HEK293 (cell line): ENCODE results near the gene MVD.

Experiments used
- CTCF ChIA-PET: fragments of 350-600 bp; formaldehyde crosslinking; extraction: SDS; loops from one replicate; lab custom pipeline; 2021; ENCODE audit warnings: antibody characterized with exemption; lab: Yijun Ruan, JAX
- POLR2A ChIA-PET: fragments of 300-600 bp; formaldehyde crosslinking; extraction: SDS; loops from one replicate; lab custom pipeline; 2020; ENCODE audit warnings: antibody characterized with exemption, inconsistent platforms; lab: Yijun Ruan, JAX
- H3K27ac ChIP-seq: fragments of 200-500 bp; sonication (Bioruptor generic); 2 replicates; pipeline ENCODE4 v1.5.1; 2014; ENCODE audit warnings: low read depth, low read length, control low read depth, inconsistent platforms; ENCODE audit errors: extremely low read depth
- H3K36me3 ChIP-seq, 2 experiments: fragments of 200-500 bp in 1 of 2; sonication (Bioruptor generic) in 1 of 2; 1 replicate in 1 of 2; 2 replicates in 1 of 2; pipeline ENCODE4 v1.5.1; 2014 to 2017; ENCODE audit warnings: inconsistent platforms in 2 of 2, low read length in 2 of 2; ENCODE audit not compliant: control insufficient read depth in 2 of 2, insufficient read depth in 1 of 2
- H3K4me1 ChIP-seq: fragments of 200-500 bp; sonication (Bioruptor generic); 2 replicates; pipeline ENCODE4 v1.5.1; 2014; ENCODE audit warnings: mild to moderate bottlenecking, low read length, inconsistent platforms; ENCODE audit not compliant: control insufficient read depth, insufficient read depth
- H3K4me3 ChIP-seq: 2 replicates; pipeline ENCODE4 v1.5.1; 2011; ENCODE audit warnings: low read depth, mild to moderate bottlenecking, control low read depth, low read length, moderate library complexity
- H3K9me3 ChIP-seq: fragments of 200-500 bp; sonication (Bioruptor generic); 2 replicates; pipeline ENCODE4 v1.5.1; 2014; ENCODE audit warnings: low read depth, low read length, inconsistent platforms; ENCODE audit not compliant: control insufficient read depth, insufficient read depth
- ZBTB21 ChIP-seq: fragments of 450-650 bp; formaldehyde crosslinking; IDR thresholded peaks from 2 replicates; pipeline ENCODE4 v1.5.1; 2017; ENCODE audit warnings: missing biosample characterization, missing genetic modification characterization
- ZIC2 ChIP-seq: fragments of 450-650 bp; formaldehyde crosslinking; IDR thresholded peaks from 2 replicates; pipeline ENCODE4 v1.5.1; 2016; ENCODE audit warnings: missing biosample characterization, missing genetic modification characterization
- ZNF112 ChIP-seq: fragments of 450-650 bp; formaldehyde crosslinking; IDR thresholded peaks from 2 replicates; pipeline ENCODE4 v1.5.0; 2017; ENCODE audit warnings: missing biosample characterization, missing genetic modification characterization
- ZNF114 ChIP-seq: fragments of 450-650 bp; formaldehyde crosslinking; IDR thresholded peaks from 2 replicates; pipeline ENCODE4 v1.5.0; 2017; ENCODE audit warnings: missing biosample characterization, missing genetic modification characterization
- ZNF155 ChIP-seq: fragments of 450-650 bp; formaldehyde crosslinking; IDR thresholded peaks from 2 replicates; pipeline ENCODE4 v1.5.1; 2016; ENCODE audit warnings: missing biosample characterization, missing genetic modification characterization
- ZNF157 ChIP-seq: fragments of 450-650 bp; formaldehyde crosslinking; IDR thresholded peaks from 2 replicates; pipeline ENCODE4 v1.5.1; 2016; ENCODE audit warnings: missing biosample characterization, missing genetic modification characterization
- ZNF302 ChIP-seq: fragments of 450-650 bp; formaldehyde crosslinking; IDR thresholded peaks from 2 replicates; pipeline ENCODE4 v1.5.1; 2016; ENCODE audit warnings: missing biosample characterization, missing genetic modification characterization, low read depth
- ZNF391 ChIP-seq: fragments of 450-650 bp; formaldehyde crosslinking; IDR thresholded peaks from 2 replicates; pipeline ENCODE4 v1.5.1; 2016; ENCODE audit warnings: low read depth, missing biosample characterization, missing genetic modification characterization, borderline replicate concordance
- ZNF549 ChIP-seq: fragments of 450-650 bp; IDR thresholded peaks from 2 replicates; pipeline ENCODE4 v1.5.1; 2018; ENCODE audit warnings: missing biosample characterization, missing genetic modification characterization, mild to moderate bottlenecking, inconsistent platforms, moderate library complexity
- ZNF561 ChIP-seq: fragments of 450-650 bp; IDR thresholded peaks from 2 replicates; pipeline ENCODE4 v1.5.1; 2018; ENCODE audit warnings: missing biosample characterization, missing genetic modification characterization, borderline replicate concordance
- ZNF600 ChIP-seq: fragments of 450-650 bp; formaldehyde crosslinking; IDR thresholded peaks from 2 replicates; pipeline ENCODE4 v1.5.1; 2016; ENCODE audit warnings: missing biosample characterization, missing genetic modification characterization
- ZNF76 ChIP-seq: fragments of 450-650 bp; formaldehyde crosslinking; IDR thresholded peaks from 2 replicates; pipeline ENCODE4; 2016; ENCODE audit warnings: low read depth, missing biosample characterization, missing genetic modification characterization, borderline replicate concordance
- TF ChIP-seq, protein P1 (sequence below): fragments of 450-650 bp; formaldehyde crosslinking; IDR thresholded peaks from 2 replicates; pipeline ENCODE4 v1.5.1; 2016; ENCODE audit warnings: missing biosample characterization, missing genetic modification characterization
- TF ChIP-seq, protein P2 (sequence below): fragments of 450-650 bp; formaldehyde crosslinking; IDR thresholded peaks from 2 replicates; pipeline ENCODE4 v1.5.1; 2016; ENCODE audit warnings: missing biosample characterization, missing genetic modification characterization
- TF ChIP-seq, protein P3 (sequence below): fragments of 450-650 bp; formaldehyde crosslinking; IDR thresholded peaks from 2 replicates; pipeline ENCODE4 v1.5.1; 2016; ENCODE audit warnings: missing biosample characterization, missing genetic modification characterization
- TF ChIP-seq, protein P4 (sequence below): fragments of 450-650 bp; IDR thresholded peaks from 2 replicates; pipeline ENCODE4 v1.5.1; 2018; ENCODE audit warnings: missing biosample characterization, missing genetic modification characterization
- TF ChIP-seq, protein P5 (sequence below): fragments of 450-650 bp; formaldehyde crosslinking; IDR thresholded peaks from 2 replicates; pipeline ENCODE4 v1.5.1; 2016; ENCODE audit warnings: missing biosample characterization, missing genetic modification characterization

The MVD gene

DNA sequence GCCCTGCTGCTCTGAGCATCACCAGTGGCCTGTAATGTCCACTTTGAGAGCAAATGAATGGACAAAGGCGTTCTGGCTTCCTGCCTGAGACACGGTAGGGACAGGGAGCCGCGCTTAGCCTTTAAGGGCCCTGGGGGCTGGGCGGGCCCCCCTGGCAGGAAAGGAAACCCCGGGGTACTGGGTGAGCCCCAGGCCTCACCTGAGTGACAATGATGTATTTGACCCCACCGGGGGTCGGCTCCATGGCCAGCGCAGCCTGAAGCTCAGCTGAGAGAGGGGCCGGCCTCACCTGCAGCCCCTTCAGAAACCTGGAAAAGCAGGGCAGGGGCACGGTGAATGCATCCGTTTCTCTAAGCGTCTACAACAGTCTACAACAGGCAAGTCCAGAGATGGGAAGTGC lies 9.8 kb downstream of the MVD start:
- no peak overlapping the region for H3K27ac ChIP-seq
- ChIA-PET POLR2A (no interaction called here), CTCF (no interaction called here)
- peaks cover 7% of the 10 kb centered on the region; the same call in 1 of the 2 replicates for H3K4me1 ChIP-seq
- peaks cover 0 to 20% of the 10 kb centered on the region in 2 experiments; a peak in 2 of 3 replicates for H3K36me3 ChIP-seq
- TF ChIP-seq ZNF157 (tag by site-specific recombination): no peak
- TF ChIP-seq ZNF155 (tag by site-specific recombination): no peak
- TF ChIP-seq ZBTB21: no peak
- TF ChIP-seq, protein P1, sequence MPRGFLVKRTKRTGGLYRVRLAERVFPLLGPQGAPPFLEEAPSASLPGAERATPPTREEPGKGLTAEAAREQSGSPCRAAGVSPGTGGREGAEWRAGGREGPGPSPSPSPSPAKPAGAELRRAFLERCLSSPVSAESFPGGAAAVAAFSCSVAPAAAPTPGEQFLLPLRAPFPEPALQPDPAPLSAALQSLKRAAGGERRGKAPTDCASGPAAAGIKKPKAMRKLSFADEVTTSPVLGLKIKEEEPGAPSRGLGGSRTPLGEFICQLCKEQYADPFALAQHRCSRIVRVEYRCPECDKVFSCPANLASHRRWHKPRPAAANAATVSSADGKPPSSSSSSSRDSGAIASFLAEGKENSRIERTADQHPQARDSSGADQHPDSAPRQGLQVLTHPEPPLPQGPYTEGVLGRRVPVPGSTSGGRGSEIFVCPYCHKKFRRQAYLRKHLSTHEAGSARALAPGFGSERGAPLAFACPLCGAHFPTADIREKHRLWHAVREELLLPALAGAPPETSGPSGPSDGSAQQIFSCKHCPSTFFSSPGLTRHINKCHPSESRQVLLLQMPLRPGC (tag by site-specific recombination): no peak
- TF ChIP-seq, protein P2, sequence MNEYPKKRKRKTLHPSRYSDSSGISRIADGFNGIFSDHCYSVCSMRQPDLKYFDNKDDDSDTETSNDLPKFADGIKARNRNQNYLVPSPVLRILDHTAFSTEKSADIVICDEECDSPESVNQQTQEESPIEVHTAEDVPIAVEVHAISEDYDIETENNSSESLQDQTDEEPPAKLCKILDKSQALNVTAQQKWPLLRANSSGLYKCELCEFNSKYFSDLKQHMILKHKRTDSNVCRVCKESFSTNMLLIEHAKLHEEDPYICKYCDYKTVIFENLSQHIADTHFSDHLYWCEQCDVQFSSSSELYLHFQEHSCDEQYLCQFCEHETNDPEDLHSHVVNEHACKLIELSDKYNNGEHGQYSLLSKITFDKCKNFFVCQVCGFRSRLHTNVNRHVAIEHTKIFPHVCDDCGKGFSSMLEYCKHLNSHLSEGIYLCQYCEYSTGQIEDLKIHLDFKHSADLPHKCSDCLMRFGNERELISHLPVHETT: no peak
- no peak for TF ChIP-seq ZNF112 (tag by site-specific recombination)
- no peak for TF ChIP-seq ZNF561 (tag by site-specific recombination)
- TF ChIP-seq, protein P3, sequence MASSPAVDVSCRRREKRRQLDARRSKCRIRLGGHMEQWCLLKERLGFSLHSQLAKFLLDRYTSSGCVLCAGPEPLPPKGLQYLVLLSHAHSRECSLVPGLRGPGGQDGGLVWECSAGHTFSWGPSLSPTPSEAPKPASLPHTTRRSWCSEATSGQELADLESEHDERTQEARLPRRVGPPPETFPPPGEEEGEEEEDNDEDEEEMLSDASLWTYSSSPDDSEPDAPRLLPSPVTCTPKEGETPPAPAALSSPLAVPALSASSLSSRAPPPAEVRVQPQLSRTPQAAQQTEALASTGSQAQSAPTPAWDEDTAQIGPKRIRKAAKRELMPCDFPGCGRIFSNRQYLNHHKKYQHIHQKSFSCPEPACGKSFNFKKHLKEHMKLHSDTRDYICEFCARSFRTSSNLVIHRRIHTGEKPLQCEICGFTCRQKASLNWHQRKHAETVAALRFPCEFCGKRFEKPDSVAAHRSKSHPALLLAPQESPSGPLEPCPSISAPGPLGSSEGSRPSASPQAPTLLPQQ (tag by site-specific recombination): no peak
- no peak overlapping the region for H3K4me3 ChIP-seq
- H3K9me3 ChIP-seq: no peaks in the 10 kb centered on the region

DNA sequence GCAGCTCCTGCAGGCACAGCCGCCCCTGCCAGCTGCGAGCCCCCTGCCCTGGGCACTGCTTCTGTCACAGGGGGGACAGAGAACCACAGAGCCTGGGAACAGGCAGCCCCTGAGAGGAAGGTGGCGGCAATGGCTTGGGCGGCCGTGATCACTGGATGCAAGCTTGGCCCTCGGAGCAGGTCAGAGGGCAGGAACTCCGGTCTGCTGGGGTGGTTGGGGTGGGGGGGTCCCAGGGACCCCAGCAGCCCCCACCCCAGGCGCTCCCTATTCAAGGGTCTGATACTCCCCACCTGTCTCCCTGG lies 10.2 kb downstream of the MVD start:
- TF ChIP-seq ZNF114: no peak
- TF ChIP-seq, protein P4, sequence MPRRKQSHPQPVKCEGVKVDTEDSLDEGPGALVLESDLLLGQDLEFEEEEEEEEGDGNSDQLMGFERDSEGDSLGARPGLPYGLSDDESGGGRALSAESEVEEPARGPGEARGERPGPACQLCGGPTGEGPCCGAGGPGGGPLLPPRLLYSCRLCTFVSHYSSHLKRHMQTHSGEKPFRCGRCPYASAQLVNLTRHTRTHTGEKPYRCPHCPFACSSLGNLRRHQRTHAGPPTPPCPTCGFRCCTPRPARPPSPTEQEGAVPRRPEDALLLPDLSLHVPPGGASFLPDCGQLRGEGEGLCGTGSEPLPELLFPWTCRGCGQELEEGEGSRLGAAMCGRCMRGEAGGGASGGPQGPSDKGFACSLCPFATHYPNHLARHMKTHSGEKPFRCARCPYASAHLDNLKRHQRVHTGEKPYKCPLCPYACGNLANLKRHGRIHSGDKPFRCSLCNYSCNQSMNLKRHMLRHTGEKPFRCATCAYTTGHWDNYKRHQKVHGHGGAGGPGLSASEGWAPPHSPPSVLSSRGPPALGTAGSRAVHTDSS (tag by site-specific recombination): no peak
- TF ChIP-seq ZNF391: no peak
- TF ChIP-seq, protein P5, sequence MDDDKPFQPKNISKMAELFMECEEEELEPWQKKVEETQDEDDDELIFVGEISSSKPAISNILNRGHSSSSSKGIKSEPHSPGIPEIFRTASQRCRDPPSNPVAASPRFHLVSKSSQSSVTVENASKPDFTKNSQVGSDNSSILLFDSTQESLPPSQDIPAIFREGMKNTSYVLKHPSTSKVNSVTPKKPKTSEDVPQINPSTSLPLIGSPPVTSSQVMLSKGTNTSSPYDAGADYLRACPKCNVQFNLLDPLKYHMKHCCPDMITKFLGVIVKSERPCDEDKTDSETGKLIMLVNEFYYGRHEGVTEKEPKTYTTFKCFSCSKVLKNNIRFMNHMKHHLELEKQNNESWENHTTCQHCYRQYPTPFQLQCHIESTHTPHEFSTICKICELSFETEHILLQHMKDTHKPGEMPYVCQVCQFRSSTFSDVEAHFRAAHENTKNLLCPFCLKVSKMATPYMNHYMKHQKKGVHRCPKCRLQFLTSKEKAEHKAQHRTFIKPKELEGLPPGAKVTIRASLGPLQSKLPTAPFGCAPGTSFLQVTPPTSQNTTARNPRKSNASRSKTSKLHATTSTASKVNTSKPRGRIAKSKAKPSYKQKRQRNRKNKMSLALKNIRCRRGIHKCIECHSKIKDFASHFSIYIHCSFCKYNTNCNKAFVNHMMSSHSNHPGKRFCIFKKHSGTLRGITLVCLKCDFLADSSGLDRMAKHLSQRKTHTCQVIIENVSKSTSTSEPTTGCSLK: no peak
- TF ChIP-seq ZNF600 (tag by site-specific recombination): no peak
- no peak for TF ChIP-seq ZNF549 (tag by site-specific recombination)
- no peak for TF ChIP-seq ZNF302 (tag by site-specific recombination)
- no peak for TF ChIP-seq ZIC2 (tag by site-specific recombination)
- TF ChIP-seq ZNF76: no peak
- ChIA-PET POLR2A (no interaction called here), CTCF (no interaction called here)
- Histone ChIP-seq H3K36me3 (peaks cover 0 to 20% of the 10 kb centered on the region in 2 experiments; a peak in 2 of 3 replicates), H3K27ac (no peak overlapping the region), H3K9me3 (no peaks in the 10 kb centered on the region), H3K4me1 (peaks cover 7% of the 10 kb centered on the region; the same call in 1 of the 2 replicates), H3K4me3 (no peak overlapping the region)
